ENCODE data around the gene ADO.

Gene ADO

GRCh38 chr10:62829622-62830021 lies 25.1 kb downstream of the ADO start:
- Histone ChIP-seq H4K20me1 (ENCODE audit: insufficient read depth, low read length) (no peaks in the 10 kb centered on the region), H3K4me3 (ENCODE audit: low read length) (no peak overlapping the region), H3K27ac (ENCODE audit: low read length) (no peak overlapping the region), H3K4me2 (ENCODE audit: low read length) (no peak overlapping the region), H3K36me3 (replicated peaks; ENCODE audit: low read depth, low read length) (no peaks in the 10 kb centered on the region), H3K79me2 (ENCODE audit: low read length) (no peaks in the 10 kb centered on the region), H3K4me1 (ENCODE audit: low read length) (peaks cover 20% of the 10 kb centered on the region), H3K9ac (ENCODE audit: low read length) (no peak overlapping the region), H2AFZ (ENCODE audit: low read depth, low read length) (no peak overlapping the region), H3K9me3 (ENCODE audit: insufficient read depth, low read length) (no peaks in the 10 kb centered on the region), H3K27me3 (ENCODE audit: low read depth, low read length) (no peaks in the 10 kb centered on the region)
- TF ChIP-seq EZH2phosphoT487 (IDR thresholded peaks at IDR 0.05; ENCODE audit: low read depth) (no peak), CTCF (IDR thresholded peaks at IDR 0.05; ENCODE audit: low read depth, low read length) (no peak)

GRCh38 chr10:62830679-62831078 lies 26.2 kb downstream of the ADO start:
- Histone ChIP-seq H3K9ac (ENCODE audit: low read length) (no peak overlapping the region), H3K4me2 (ENCODE audit: low read length) (no peak overlapping the region), H3K36me3 (replicated peaks; ENCODE audit: low read depth, low read length) (no peaks in the 10 kb centered on the region), H3K27ac (ENCODE audit: low read length) (no peak overlapping the region), H3K27me3 (ENCODE audit: low read depth, low read length) (no peaks in the 10 kb centered on the region), H3K79me2 (ENCODE audit: low read length) (no peaks in the 10 kb centered on the region), H3K4me1 (ENCODE audit: low read length) (peaks cover 20% of the 10 kb centered on the region), H3K9me3 (ENCODE audit: insufficient read depth, low read length) (no peaks in the 10 kb centered on the region), H3K4me3 (ENCODE audit: low read length) (no peak overlapping the region), H4K20me1 (ENCODE audit: insufficient read depth, low read length) (no peaks in the 10 kb centered on the region), H2AFZ (ENCODE audit: low read depth, low read length) (no peak overlapping the region)
- TF ChIP-seq CTCF (IDR thresholded peaks at IDR 0.05; ENCODE audit: low read depth, low read length) (no peak), EZH2phosphoT487 (IDR thresholded peaks at IDR 0.05; ENCODE audit: low read depth) (no peak)

- H4K20me1 ChIP-seq (ENCODE audit: insufficient read depth, low read length), result no peaks in the 10 kb centered on the region
- H3K27me3 ChIP-seq (ENCODE audit: low read depth, low read length), result no peaks in the 10 kb centered on the region
- TF ChIP-seq CTCF (IDR thresholded peaks at IDR 0.05; ENCODE audit: low read depth, low read length), result no peak
- TF ChIP-seq EZH2phosphoT487 (IDR thresholded peaks at IDR 0.05; ENCODE audit: low read depth), result no peak
- no peak overlapping the region for H3K9ac ChIP-seq (ENCODE audit: low read length)
- no peaks in the 10 kb centered on the region for H3K36me3 ChIP-seq (replicated peaks; ENCODE audit: low read depth, low read length)
- no peak overlapping the region for H3K27ac ChIP-seq (ENCODE audit: low read length)
- no peaks in the 10 kb centered on the region for H3K9me3 ChIP-seq (ENCODE audit: insufficient read depth, low read length)
- H3K4me2 ChIP-seq (ENCODE audit: low read length), result no peak overlapping the region
- H3K79me2 ChIP-seq (ENCODE audit: low read length), result no peaks in the 10 kb centered on the region
- peaks cover 16% of the 10 kb centered on the region for H3K4me1 ChIP-seq (ENCODE audit: low read length)
- H3K4me3 ChIP-seq (ENCODE audit: low read length), result no peak overlapping the region
- no peak overlapping the region for H2AFZ ChIP-seq (ENCODE audit: low read depth, low read length)
These were observed 26.8 kb downstream of the ADO start for GRCh38 chr10:62831346-62831745.

GRCh38 chr10:62839590-62839989 lies 35.1 kb downstream of the ADO start:
- Histone ChIP-seq H3K27ac (ENCODE audit: low read length) (no peak overlapping the region), H3K4me1 (ENCODE audit: low read length) (peaks cover 14% of the 10 kb centered on the region)

More at GRCh38 chr10:62839590-62839989, 35.1 kb downstream of the ADO start:
- no peaks in the 10 kb centered on the region for H3K36me3 ChIP-seq (replicated peaks; ENCODE audit: low read depth, low read length)
- H3K27me3 ChIP-seq (ENCODE audit: low read depth, low read length), result no peaks in the 10 kb centered on the region
- no peak overlapping the region for H3K9ac ChIP-seq (ENCODE audit: low read length)
- peak overlapping the region; percentile 21; the same call in 1 of the 2 replicates for H3K4me3 ChIP-seq (ENCODE audit: low read length)
- no peak for TF ChIP-seq CTCF (IDR thresholded peaks at IDR 0.05; ENCODE audit: low read depth, low read length)
- TF ChIP-seq EZH2phosphoT487 (IDR thresholded peaks at IDR 0.05; ENCODE audit: low read depth), result no peak
- H4K20me1 ChIP-seq (ENCODE audit: insufficient read depth, low read length), result no peaks in the 10 kb centered on the region
- no peak overlapping the region for H2AFZ ChIP-seq (ENCODE audit: low read depth, low read length)
- no peaks in the 10 kb centered on the region for H3K9me3 ChIP-seq (ENCODE audit: insufficient read depth, low read length)
- peak overlapping the region; percentile 53 for H3K4me2 ChIP-seq (ENCODE audit: low read length)
- H3K79me2 ChIP-seq (ENCODE audit: low read length), result no peaks in the 10 kb centered on the region

Data from OCI-LY3 (cell line).